ENCODE data around the gene BCR.

The BCR gene

GRCh38 chr22:23243006-23243573, 62.8 kb downstream of the BCR start:
- in situ Hi-C loops (cut with HindIII; ENCODE audit: low sequenced_read_pairs): no loop called here
- no peak overlapping the region for H3K4me3 ChIP-seq (ENCODE audit: low read depth, low read length)
- no peak for TF ChIP-seq CTCF (IDR thresholded peaks at IDR 0.05; ENCODE audit: low read depth, low read length)
- DNase-seq (ENCODE audit: low read depth, low spot score): peak; percentile 21

- TF ChIP-seq CTCF (IDR thresholded peaks at IDR 0.05; ENCODE audit: low read depth, low read length): no peak
- no peak for DNase-seq (ENCODE audit: low read depth, low spot score)
- in situ Hi-C loops (cut with HindIII; ENCODE audit: low sequenced_read_pairs): no loop called here
- no peak overlapping the region for H3K4me3 ChIP-seq (ENCODE audit: low read depth, low read length)
Observed at GRCh38 chr22:23243859-23244689, 63.8 kb downstream of the BCR start.

- DNase-seq (ENCODE audit: low read depth, low spot score): no peak
- in situ Hi-C loops (cut with HindIII; ENCODE audit: low sequenced_read_pairs): no loop called here
- TF ChIP-seq CTCF (IDR thresholded peaks at IDR 0.05; ENCODE audit: low read depth, low read length): no peak
- H3K4me3 ChIP-seq (ENCODE audit: low read depth, low read length): no peak overlapping the region
Observed at GRCh38 chr22:23244690-23245044, 64.4 kb downstream of the BCR start.

- in situ Hi-C loops (cut with HindIII; ENCODE audit: low sequenced_read_pairs): no loop called here
- TF ChIP-seq CTCF (IDR thresholded peaks at IDR 0.05; ENCODE audit: low read depth, low read length): no peak
- no peak overlapping the region for H3K4me3 ChIP-seq (ENCODE audit: low read depth, low read length)
- DNase-seq (ENCODE audit: low read depth, low spot score): peak; percentile 73
Observed at GRCh38 chr22:23245045-23245798, 64.9 kb downstream of the BCR start.

GRCh38 chr22:23245799-23246136, 65.5 kb downstream of the BCR start:
- no peak overlapping the region for H3K4me3 ChIP-seq (ENCODE audit: low read depth, low read length)

More at GRCh38 chr22:23245799-23246136, 65.5 kb downstream of the BCR start:
- in situ Hi-C loops (cut with HindIII; ENCODE audit: low sequenced_read_pairs): no loop called here
- TF ChIP-seq CTCF (IDR thresholded peaks at IDR 0.05; ENCODE audit: low read depth, low read length): no peak
- DNase-seq (ENCODE audit: low read depth, low spot score): no peak
